ENCODE results near the gene ZNF200. TPM values are rescaled to one million over a fixed set of nuclear protein-coding genes. Genes with fewer than 3 reads are reported as not detected.

Gene ZNF200
- total and polyA plus RNA-seq, 2 of the 13 experiments (the other 11 are each of a cell fraction or from before 2014, with no cell fraction given), result 3.5 to 16.5 TPM

DNA sequence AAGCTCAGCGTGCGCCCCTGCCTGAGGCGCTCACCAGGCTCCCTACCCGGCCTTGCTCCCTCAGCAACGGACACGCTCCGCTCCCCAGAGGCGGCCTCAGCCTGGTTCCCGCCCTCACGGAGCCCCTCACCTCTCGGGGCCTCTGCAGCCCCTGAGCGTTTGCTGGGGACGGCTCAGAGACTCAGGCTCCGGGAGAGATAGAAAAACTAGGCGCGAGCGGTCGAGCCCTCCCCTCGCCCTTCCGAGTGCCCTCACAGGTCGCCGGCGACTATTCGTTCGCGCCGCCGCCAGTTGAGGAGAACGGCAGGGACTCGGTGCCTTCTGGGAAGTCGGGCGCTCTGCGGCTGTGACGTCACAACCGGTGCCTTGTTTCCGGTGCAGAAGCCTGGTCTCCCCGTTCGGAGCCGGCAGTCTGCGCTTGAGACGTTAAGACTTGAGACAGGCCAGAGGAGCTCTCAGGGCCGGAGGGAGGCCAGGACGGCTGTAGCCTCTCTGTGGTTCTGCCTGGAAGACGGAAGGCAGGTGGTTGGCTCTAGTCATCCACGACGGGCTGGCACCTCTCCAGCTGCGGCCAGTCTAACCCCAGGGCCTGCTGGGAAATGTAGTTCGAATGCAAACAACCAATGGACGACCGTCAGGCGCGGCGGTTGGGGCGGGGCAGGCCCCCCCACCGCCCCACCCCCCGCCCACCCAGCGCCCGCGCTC lies at the start of gene ZNF200 (continued):
- no peak for TF ChIP-seq CENPX (CRISPR knock-in tag; IDR thresholded peaks at IDR 0.05)
- TF ChIP-seq HCFC1 (IDR thresholded peaks at IDR 0.05; ENCODE audit: low read depth, low read length), result peak; percentile 79
- no peak for TF ChIP-seq ZNF382 (CRISPR knock-in tag; IDR thresholded peaks at IDR 0.05; ENCODE audit: borderline replicate concordance)
- peak; percentile 91 for TF ChIP-seq GABPA (IDR thresholded peaks at IDR 0.05; ENCODE audit: low read depth, low read length)
- TF ChIP-seq GABPA (CRISPR knock-in tag; IDR thresholded peaks at IDR 0.05; ENCODE audit: low read depth), result peak; percentile 96
- TF ChIP-seq ESRRA (CRISPR knock-in tag; IDR thresholded peaks at IDR 0.05; ENCODE audit: low read depth), result peak; percentile 65; the same call in 1 of the 2 replicates
- no peak; the same call in 1 of the 2 replicates for TF ChIP-seq ZBTB25 (CRISPR knock-in tag; IDR thresholded peaks at IDR 0.05)
- no peak for TF ChIP-seq SNAPC2 (CRISPR knock-in tag; IDR thresholded peaks at IDR 0.05)
- TF ChIP-seq, protein P1, sequence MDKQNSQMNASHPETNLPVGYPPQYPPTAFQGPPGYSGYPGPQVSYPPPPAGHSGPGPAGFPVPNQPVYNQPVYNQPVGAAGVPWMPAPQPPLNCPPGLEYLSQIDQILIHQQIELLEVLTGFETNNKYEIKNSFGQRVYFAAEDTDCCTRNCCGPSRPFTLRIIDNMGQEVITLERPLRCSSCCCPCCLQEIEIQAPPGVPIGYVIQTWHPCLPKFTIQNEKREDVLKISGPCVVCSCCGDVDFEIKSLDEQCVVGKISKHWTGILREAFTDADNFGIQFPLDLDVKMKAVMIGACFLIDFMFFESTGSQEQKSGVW (CRISPR knock-in tag; IDR thresholded peaks at IDR 0.05; ENCODE audit: borderline replicate concordance), result no peak
- TF ChIP-seq, protein P2, sequence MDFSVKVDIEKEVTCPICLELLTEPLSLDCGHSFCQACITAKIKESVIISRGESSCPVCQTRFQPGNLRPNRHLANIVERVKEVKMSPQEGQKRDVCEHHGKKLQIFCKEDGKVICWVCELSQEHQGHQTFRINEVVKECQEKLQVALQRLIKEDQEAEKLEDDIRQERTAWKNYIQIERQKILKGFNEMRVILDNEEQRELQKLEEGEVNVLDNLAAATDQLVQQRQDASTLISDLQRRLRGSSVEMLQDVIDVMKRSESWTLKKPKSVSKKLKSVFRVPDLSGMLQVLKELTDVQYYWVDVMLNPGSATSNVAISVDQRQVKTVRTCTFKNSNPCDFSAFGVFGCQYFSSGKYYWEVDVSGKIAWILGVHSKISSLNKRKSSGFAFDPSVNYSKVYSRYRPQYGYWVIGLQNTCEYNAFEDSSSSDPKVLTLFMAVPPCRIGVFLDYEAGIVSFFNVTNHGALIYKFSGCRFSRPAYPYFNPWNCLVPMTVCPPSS (IDR thresholded peaks at IDR 0.05), result no peak
- TF ChIP-seq KLF12 (CRISPR knock-in tag; IDR thresholded peaks at IDR 0.05; ENCODE audit: borderline replicate concordance), result 0 out of 2 replicates have a peak, but pooled peaks have one; percentile 35
- TF ChIP-seq TCF12 (IDR thresholded peaks at IDR 0.05), result no peak
- TF ChIP-seq TCF12 (CRISPR knock-in tag; IDR thresholded peaks at IDR 0.05), result no peak
- TF ChIP-seq, protein P3, sequence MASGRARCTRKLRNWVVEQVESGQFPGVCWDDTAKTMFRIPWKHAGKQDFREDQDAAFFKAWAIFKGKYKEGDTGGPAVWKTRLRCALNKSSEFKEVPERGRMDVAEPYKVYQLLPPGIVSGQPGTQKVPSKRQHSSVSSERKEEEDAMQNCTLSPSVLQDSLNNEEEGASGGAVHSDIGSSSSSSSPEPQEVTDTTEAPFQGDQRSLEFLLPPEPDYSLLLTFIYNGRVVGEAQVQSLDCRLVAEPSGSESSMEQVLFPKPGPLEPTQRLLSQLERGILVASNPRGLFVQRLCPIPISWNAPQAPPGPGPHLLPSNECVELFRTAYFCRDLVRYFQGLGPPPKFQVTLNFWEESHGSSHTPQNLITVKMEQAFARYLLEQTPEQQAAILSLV (CRISPR knock-in tag; IDR thresholded peaks at IDR 0.05; ENCODE audit: borderline replicate concordance), result no peak; the same call in 1 of the 2 replicates
- TF ChIP-seq ZSCAN29 (CRISPR knock-in tag; conservative IDR thresholded peaks at IDR 0.05), result peak; percentile 81; the same call in 1 of the 2 replicates
- peak; percentile 88 for TF ChIP-seq POGK (CRISPR knock-in tag; conservative IDR thresholded peaks at IDR 0.05)
- peak; percentile 50 for TF ChIP-seq XRCC5 (optimal IDR thresholded peaks at IDR 0.05; ENCODE audit: low read length)
- no peak for TF ChIP-seq ZNF629 (CRISPR knock-in tag; conservative IDR thresholded peaks at IDR 0.05)
- TF ChIP-seq HNRNPH1 (optimal IDR thresholded peaks at IDR 0.05; ENCODE audit: low read depth, low read length), result no peak
- TF ChIP-seq ZNF512 (CRISPR knock-in tag; IDR thresholded peaks at IDR 0.05), result no peak
- no peak for TF ChIP-seq ZMYM3 (CRISPR knock-in tag; IDR thresholded peaks at IDR 0.05)
- peak; percentile 91; the same call in 1 of the 2 replicates for TF ChIP-seq ZSCAN12 (CRISPR knock-in tag; IDR thresholded peaks at IDR 0.05)

Measured in HepG2 (cell line).